ENCODE results near the gene SEL1L3.

Gene SEL1L3

GRCh38 chr4:25727711-25728493 is 134.9 kb downstream of the SEL1L3 start:
- no peak for DNase-seq

- no peak for DNase-seq
Measured at GRCh38 chr4:25725870-25726269, 136.9 kb downstream of the SEL1L3 start.

GRCh38 chr4:25723409-25723808 is 139.4 kb downstream of the SEL1L3 start:
- no peak for DNase-seq

GRCh38 chr4:25722964-25723363 is 139.8 kb downstream of the SEL1L3 start:
- no peak for DNase-seq

GRCh38 chr4:25713812-25714211 is 149.0 kb downstream of the SEL1L3 start:
- no peak for DNase-seq

GRCh38 chr4:25712611-25713010 is 150.2 kb downstream of the SEL1L3 start:
- DNase-seq, result no peak

- DNase-seq, result no peak
Measured at GRCh38 chr4:25710637-25711036, 152.2 kb downstream of the SEL1L3 start.

- no peak for DNase-seq
Measured at GRCh38 chr4:25704516-25704915, 158.3 kb downstream of the SEL1L3 start.

- DNase-seq, result no peak
Measured at GRCh38 chr4:25703731-25704388, 158.9 kb downstream of the SEL1L3 start.

- DNase-seq, result no peak
Measured at GRCh38 chr4:25702848-25703247, 159.9 kb downstream of the SEL1L3 start.

- no peak for DNase-seq
Measured at GRCh38 chr4:25700661-25701060, 162.1 kb downstream of the SEL1L3 start.

- DNase-seq, result no peak
Measured at GRCh38 chr4:25697516-25697915, 165.3 kb downstream of the SEL1L3 start.
